Bronchial epithelial cell (primary cell): ENCODE data around the gene SYTL2. TPM values are rescaled to one million over a fixed set of nuclear protein-coding genes. Genes with fewer than 3 reads are reported as not detected.
A peak's percentile ranks its signal among the peaks of the same experiment; 100 is the strongest.

ENCODE experiments used
- DNase-seq: peaks from one replicate; pipeline ENCODE4 v3.0.0-alpha.2; 2010; ENCODE audit warnings: low read depth
- FAIRE-seq: peaks from 2 replicates; lab custom pipeline; 2011; peaks lifted over from hg19 to GRCh38; lab: Jason Lieb, UNC
- H3K27me3 ChIP-seq: 2 replicates; pipeline ENCODE4 v1.5.1; 2011; ENCODE audit warnings: low read length; ENCODE audit not compliant: control insufficient read depth, insufficient read depth
- H3K36me3 ChIP-seq: 2 replicates; pipeline ENCODE4 v1.5.1; 2011; ENCODE audit warnings: low read length; ENCODE audit not compliant: control insufficient read depth, insufficient read depth
- H3K4me3 ChIP-seq: 2 replicates; pipeline ENCODE4 v1.5.1; 2011; ENCODE audit warnings: mild to moderate bottlenecking, low read depth, low read length, control low read depth
- total RNA-seq: library from RNA; depleted of rRNA; stranded (reverse); fragments of >200 nt; gene quantifications from 2 replicates; pipeline ENCODE4 v1.2.1, GENCODE V29; 2014
- TF ChIP-seq, protein P1 (sequence below): IDR thresholded peaks from 2 replicates; pipeline ENCODE4 v1.5.1; 2011; ENCODE audit warnings: mild to moderate bottlenecking, moderate library complexity, low read length, control low read depth, inconsistent platforms; ENCODE audit not compliant: insufficient read depth, severe bottlenecking

The SYTL2 gene
- total RNA-seq, 1 donor from 2014 or later: 8.2 TPM

- DNase-seq (no peak), FAIRE-seq (no peak)
- Histone ChIP-seq H3K27me3 (no peaks in the 10 kb centered on the region), H3K36me3 (no peaks in the 10 kb centered on the region), H3K4me3 (no peak overlapping the region)
- TF ChIP-seq, protein P1, sequence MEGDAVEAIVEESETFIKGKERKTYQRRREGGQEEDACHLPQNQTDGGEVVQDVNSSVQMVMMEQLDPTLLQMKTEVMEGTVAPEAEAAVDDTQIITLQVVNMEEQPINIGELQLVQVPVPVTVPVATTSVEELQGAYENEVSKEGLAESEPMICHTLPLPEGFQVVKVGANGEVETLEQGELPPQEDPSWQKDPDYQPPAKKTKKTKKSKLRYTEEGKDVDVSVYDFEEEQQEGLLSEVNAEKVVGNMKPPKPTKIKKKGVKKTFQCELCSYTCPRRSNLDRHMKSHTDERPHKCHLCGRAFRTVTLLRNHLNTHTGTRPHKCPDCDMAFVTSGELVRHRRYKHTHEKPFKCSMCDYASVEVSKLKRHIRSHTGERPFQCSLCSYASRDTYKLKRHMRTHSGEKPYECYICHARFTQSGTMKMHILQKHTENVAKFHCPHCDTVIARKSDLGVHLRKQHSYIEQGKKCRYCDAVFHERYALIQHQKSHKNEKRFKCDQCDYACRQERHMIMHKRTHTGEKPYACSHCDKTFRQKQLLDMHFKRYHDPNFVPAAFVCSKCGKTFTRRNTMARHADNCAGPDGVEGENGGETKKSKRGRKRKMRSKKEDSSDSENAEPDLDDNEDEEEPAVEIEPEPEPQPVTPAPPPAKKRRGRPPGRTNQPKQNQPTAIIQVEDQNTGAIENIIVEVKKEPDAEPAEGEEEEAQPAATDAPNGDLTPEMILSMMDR: no peak
Measured at GRCh38 chr11:85803303-85803702, 7.6 kb downstream of the SYTL2 start.

- H3K36me3 ChIP-seq: no peaks in the 10 kb centered on the region
- no peak for FAIRE-seq
- TF ChIP-seq, protein P1: no peak
- DNase-seq: no peak
- H3K4me3 ChIP-seq: no peak overlapping the region
- H3K27me3 ChIP-seq: no peaks in the 10 kb centered on the region
Measured at GRCh38 chr11:85801527-85801926, 9.4 kb downstream of the SYTL2 start.

DNA sequence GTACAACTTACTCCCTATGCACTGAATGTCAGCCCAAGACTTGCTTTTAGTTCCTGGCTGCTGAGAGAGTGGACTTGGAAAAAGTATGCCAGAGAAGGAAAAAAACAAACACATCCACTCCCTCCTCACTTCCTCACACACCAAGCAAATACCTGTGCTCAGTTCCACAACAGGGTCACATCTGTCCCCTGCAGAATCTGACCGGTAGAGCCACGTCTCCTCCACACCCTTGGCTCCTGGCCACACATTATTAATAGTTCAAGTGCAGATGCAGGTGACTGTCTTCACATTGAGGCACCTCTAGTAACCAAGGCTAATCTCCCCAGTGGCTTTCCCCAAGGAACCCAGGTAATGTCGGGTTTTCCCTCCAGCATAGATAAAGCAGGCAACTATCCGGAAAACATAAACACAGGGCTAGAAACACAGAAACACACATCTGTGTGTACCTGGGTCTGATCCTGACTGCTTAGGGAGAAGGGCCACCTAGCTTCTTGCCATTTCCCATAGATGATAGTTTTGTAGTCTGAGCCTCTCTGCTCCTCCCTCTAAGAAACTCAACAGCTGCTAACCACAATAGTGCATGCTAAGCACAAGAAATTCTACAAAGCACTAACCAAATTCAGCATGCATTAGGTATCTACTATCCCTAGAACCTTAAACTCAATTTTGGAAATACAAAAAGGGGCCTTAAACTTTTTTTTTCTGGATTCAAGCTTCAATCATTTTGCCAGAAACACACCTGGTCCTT lies 10.2 kb downstream of the SYTL2 start:
- H3K4me3 ChIP-seq: no peak overlapping the region
- no peak for DNase-seq
- no peaks in the 10 kb centered on the region for H3K36me3 ChIP-seq
- H3K27me3 ChIP-seq: no peaks in the 10 kb centered on the region
- TF ChIP-seq, protein P1: no peak
- peak; percentile 23 for FAIRE-seq

DNA sequence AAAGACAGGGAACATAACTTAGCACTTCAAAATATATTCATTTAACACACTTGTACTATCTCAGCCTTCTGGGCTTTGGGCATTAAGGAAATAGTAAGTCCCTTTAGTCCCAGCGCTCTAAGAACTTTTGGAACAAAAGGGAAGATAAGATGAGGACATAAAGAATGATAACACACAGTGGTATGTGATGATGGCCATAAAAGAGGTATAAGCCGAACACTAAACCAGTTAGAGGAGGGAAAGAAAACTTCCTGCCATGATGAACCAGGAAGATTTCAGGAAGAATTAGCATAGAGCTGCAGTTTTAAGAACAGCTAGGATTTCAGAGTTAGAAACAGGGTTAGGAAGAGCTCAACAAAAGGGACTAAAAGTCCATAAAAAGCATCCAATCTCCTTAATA lies 11.8 kb downstream of the SYTL2 start:
- no peak for FAIRE-seq
- TF ChIP-seq, protein P1: no peak
- no peak overlapping the region for H3K4me3 ChIP-seq

DNA sequence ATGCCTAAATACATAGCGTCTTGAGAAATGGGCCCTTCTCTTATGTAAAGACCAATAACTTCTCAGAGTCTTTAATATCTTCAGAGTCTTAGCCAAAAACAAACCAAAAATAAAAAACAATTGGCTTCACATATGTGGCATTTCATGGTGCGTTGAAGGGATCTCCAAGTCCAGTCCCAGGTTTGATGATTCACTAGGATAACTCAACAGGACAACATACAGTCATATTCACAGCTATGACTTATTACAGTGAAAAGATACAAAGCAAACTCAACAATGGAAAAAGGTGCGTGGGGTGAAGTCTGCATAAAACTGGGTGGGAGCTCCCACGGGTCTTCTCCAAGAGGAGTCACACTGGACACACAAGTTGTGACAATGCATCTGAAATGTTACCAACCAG lies 12.6 kb downstream of the SYTL2 start:
- DNase-seq (peak; percentile 63), FAIRE-seq (no peak)
- TF ChIP-seq, protein P1: no peak
- Histone ChIP-seq H3K36me3 (no peaks in the 10 kb centered on the region), H3K27me3 (no peaks in the 10 kb centered on the region), H3K4me3 (no peak overlapping the region)

More for the DNA sequence above, 11.8 kb downstream of the SYTL2 start:
- Histone ChIP-seq H3K27me3 (no peaks in the 10 kb centered on the region), H3K36me3 (no peaks in the 10 kb centered on the region)
- DNase-seq: no peak
